Nephron (organoid): ENCODE data around the gene SELENOF.
"Not testable (repeated sequence)": the region's sequence is repeated elsewhere in the genome, so short reads cannot be mapped to it uniquely, and the experiment has no call there.

ENCODE experiments used
- H3K27ac Mint-ChIP-seq, 3 experiments: 2 replicates each; pipeline ENCODE4 v1.8.0; 2020; ENCODE audit warnings: mixed read lengths in 3 of 3, mild to moderate bottlenecking in 2 of 3, moderate library complexity in 1 of 3
- H3K27me3 Mint-ChIP-seq: 2 replicates; pipeline ENCODE4 v1.8.0; 2021; ENCODE audit warnings: low read depth, mild to moderate bottlenecking, moderate library complexity, mixed read lengths
- H3K36me3 Mint-ChIP-seq: 2 replicates; pipeline ENCODE4 v1.8.0; 2020; ENCODE audit warnings: low read depth, mixed read lengths
- H3K4me1 Mint-ChIP-seq: 2 replicates; pipeline ENCODE4 v1.8.0; 2020; ENCODE audit warnings: mixed read lengths
- H3K4me3 Mint-ChIP-seq, 3 experiments: 2 replicates each; pipeline ENCODE4 v1.8.0; 2020; ENCODE audit warnings: mild to moderate bottlenecking in 3 of 3, mixed read lengths in 3 of 3, moderate library complexity in 2 of 3
- H3K9me3 Mint-ChIP-seq: 2 replicates; pipeline ENCODE4 v1.8.0; 2020; ENCODE audit warnings: mixed read lengths
- TF ChIP-seq, protein P1 (sequence below), 3 experiments: fragments of 200-600 bp; sonication (generic); IDR thresholded peaks; one replicate each; pipeline ENCODE4 v1.5.0; 2021; ENCODE audit warnings: antibody characterized with exemption in 3 of 3; ENCODE audit not compliant: unreplicated experiment in 3 of 3

SELENOF gene

GRCh38 chr1:86826856-86827255, 87.1 kb downstream of the SELENOF start:
- H3K4me1 Mint-ChIP-seq = peaks cover 39% of the 10 kb centered on the region
- no peaks in the 10 kb centered on the region for H3K9me3 Mint-ChIP-seq
- TF ChIP-seq, protein P1, sequence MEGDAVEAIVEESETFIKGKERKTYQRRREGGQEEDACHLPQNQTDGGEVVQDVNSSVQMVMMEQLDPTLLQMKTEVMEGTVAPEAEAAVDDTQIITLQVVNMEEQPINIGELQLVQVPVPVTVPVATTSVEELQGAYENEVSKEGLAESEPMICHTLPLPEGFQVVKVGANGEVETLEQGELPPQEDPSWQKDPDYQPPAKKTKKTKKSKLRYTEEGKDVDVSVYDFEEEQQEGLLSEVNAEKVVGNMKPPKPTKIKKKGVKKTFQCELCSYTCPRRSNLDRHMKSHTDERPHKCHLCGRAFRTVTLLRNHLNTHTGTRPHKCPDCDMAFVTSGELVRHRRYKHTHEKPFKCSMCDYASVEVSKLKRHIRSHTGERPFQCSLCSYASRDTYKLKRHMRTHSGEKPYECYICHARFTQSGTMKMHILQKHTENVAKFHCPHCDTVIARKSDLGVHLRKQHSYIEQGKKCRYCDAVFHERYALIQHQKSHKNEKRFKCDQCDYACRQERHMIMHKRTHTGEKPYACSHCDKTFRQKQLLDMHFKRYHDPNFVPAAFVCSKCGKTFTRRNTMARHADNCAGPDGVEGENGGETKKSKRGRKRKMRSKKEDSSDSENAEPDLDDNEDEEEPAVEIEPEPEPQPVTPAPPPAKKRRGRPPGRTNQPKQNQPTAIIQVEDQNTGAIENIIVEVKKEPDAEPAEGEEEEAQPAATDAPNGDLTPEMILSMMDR (IDR thresholded peaks at IDR 0.05; ENCODE audit: unreplicated experiment in 3 of 3) = no peak
- H3K27me3 Mint-ChIP-seq = peaks cover 3% of the 10 kb centered on the region
- no peaks in the 10 kb centered on the region for H3K36me3 Mint-ChIP-seq
- no peak overlapping the region for H3K4me3 Mint-ChIP-seq
- no peak overlapping the region for H3K27ac Mint-ChIP-seq

DNA sequence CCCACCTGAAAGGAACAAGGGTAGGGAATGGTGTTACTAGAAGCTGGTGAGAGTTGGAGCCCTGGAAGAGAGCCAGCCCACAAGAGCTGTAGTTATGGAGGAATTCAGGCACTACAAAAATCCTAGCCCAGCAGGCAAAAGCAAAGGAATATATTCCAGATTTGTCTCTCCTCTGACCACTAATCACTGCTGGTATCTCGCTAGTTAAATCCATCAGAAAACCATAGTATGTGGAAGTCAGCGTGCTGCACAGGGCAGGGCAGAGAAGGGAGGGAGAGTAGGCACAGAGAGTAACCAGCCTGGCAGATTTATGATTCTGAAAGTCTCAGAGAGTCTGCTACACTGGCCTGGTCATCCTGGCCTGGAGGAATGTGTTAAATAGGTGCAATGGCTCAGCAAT, 88.6 kb downstream of the SELENOF start:
- H3K36me3 Mint-ChIP-seq = no peaks in the 10 kb centered on the region
- no peak overlapping the region for H3K4me3 Mint-ChIP-seq
- no peaks in the 10 kb centered on the region for H3K9me3 Mint-ChIP-seq
- peaks cover 43% of the 10 kb centered on the region for H3K4me1 Mint-ChIP-seq
- H3K27ac Mint-ChIP-seq = no peak overlapping the region
- TF ChIP-seq, protein P1 (IDR thresholded peaks at IDR 0.05; ENCODE audit: unreplicated experiment in 3 of 3) = no peak
- peaks cover 3% of the 10 kb centered on the region for H3K27me3 Mint-ChIP-seq

DNA sequence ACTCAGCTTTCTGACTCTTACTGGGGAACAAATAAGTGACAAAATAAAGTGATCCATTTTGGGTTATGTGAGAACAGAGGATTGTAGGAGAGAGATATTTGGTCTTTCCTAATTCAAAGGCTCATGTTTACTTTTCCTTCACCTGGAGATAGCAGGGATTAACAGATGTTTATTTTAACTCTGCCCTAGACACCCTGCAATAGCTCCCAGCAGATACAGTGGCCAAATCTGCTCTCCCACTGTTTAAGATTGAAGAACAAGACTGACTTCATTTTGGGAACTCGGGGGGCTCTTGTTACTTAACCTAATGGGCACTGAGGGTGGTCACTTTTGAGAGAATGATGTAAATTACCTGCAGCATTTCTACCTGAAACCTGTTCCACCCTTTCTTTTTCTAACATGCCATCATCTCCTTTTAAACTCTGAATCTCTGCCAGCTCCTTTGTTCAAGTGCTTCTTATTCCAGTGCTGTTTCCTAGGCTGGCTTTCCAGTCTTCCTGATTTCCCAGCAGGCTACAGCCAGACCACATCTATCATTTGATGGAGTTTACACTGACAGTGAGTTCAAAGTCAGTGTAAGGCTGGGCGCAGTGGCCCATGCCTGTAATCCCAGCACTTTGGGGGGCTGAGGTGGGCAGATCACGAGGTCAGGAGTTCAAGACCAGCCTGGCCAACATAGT, 90.0 kb downstream of the SELENOF start:
- Mint-ChIP-seq H3K9me3 (no peaks in the 10 kb centered on the region), H3K36me3 (no peaks in the 10 kb centered on the region), H3K4me1 (peaks cover 39% of the 10 kb centered on the region), H3K27me3 (no peaks in the 10 kb centered on the region), H3K4me3 (no peak overlapping the region), H3K27ac (no peak overlapping the region)
- TF ChIP-seq, protein P1 (IDR thresholded peaks at IDR 0.05; ENCODE audit: unreplicated experiment in 3 of 3) = no peak

DNA sequence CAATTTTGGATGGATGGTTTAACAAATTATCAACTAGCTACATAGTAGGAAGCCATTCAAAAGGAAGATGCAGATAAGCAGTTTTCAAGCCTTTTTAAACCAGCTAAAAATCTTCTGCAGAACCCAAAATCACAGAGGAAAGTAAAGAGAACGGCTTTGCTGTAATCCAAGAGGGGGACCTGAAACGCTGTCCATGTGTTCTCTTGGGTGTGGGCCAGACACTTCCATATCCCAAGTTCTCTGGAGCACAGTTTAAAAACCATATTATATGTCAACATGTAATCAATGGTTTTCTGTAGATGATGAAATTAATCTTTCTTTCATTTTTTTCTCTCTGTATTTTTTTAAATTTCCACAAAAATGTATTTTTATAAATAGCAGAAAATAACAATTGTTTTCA, 90.5 kb downstream of the SELENOF start:
- Mint-ChIP-seq H3K4me3 (no peak overlapping the region), H3K27ac (no peak overlapping the region), H3K9me3 (no peaks in the 10 kb centered on the region), H3K27me3 (no peaks in the 10 kb centered on the region), H3K4me1 (peaks cover 37% of the 10 kb centered on the region), H3K36me3 (no peaks in the 10 kb centered on the region)
- TF ChIP-seq, protein P1 (IDR thresholded peaks at IDR 0.05; ENCODE audit: unreplicated experiment in 3 of 3) = no peak

- no peak overlapping the region for H3K27ac Mint-ChIP-seq
- no peaks in the 10 kb centered on the region for H3K36me3 Mint-ChIP-seq
- TF ChIP-seq, protein P1 (IDR thresholded peaks at IDR 0.05; ENCODE audit: unreplicated experiment in 3 of 3) = no peak
- peaks cover 37% of the 10 kb centered on the region for H3K4me1 Mint-ChIP-seq
- H3K27me3 Mint-ChIP-seq = no peaks in the 10 kb centered on the region
- no peak overlapping the region for H3K4me3 Mint-ChIP-seq
- H3K9me3 Mint-ChIP-seq = no peaks in the 10 kb centered on the region
Measured at GRCh38 chr1:86822459-86822858, 91.5 kb downstream of the SELENOF start.

- Mint-ChIP-seq H3K27ac (peak overlapping the region in 1 of 3 experiments; percentile 54), H3K4me1 (peaks cover 36% of the 10 kb centered on the region), H3K4me3 (no peak overlapping the region), H3K36me3 (no peaks in the 10 kb centered on the region), H3K9me3 (no peaks in the 10 kb centered on the region), H3K27me3 (no peaks in the 10 kb centered on the region)
- TF ChIP-seq, protein P1 (IDR thresholded peaks at IDR 0.05; ENCODE audit: unreplicated experiment in 3 of 3) = no peak
Measured at GRCh38 chr1:86821956-86822355, 92.0 kb downstream of the SELENOF start.

GRCh38 chr1:86819970-86820369, 94.0 kb downstream of the SELENOF start:
- not testable (repeated sequence) for H3K9me3 Mint-ChIP-seq, H3K27ac Mint-ChIP-seq, H3K27me3 Mint-ChIP-seq, H3K36me3 Mint-ChIP-seq, H3K4me3 Mint-ChIP-seq
- H3K4me1 Mint-ChIP-seq = peaks cover 19% of the 10 kb centered on the region

GRCh38 chr1:86817246-86817826, 96.6 kb downstream of the SELENOF start:
- not testable (repeated sequence) for H3K4me3 Mint-ChIP-seq, H3K27ac Mint-ChIP-seq, H3K4me1 Mint-ChIP-seq, H3K36me3 Mint-ChIP-seq, H3K9me3 Mint-ChIP-seq, H3K27me3 Mint-ChIP-seq

- not testable (repeated sequence) for H3K4me3 Mint-ChIP-seq, H3K9me3 Mint-ChIP-seq, H3K27me3 Mint-ChIP-seq, H3K27ac Mint-ChIP-seq, H3K36me3 Mint-ChIP-seq, H3K4me1 Mint-ChIP-seq
Measured at GRCh38 chr1:86814118-86814517, 99.8 kb downstream of the SELENOF start.
